ENCODE data around the gene GOLT1B.

The GOLT1B gene

GRCh38 chr12:21566907-21567394, 65.4 kb downstream of the GOLT1B start:
- DNase-seq, result no peak
